H1 (cell line): ENCODE data around the gene ARHGEF12. TPM values are rescaled to one million over a fixed set of nuclear protein-coding genes. Genes with fewer than 3 reads are reported as not detected.

Experiments
- CTCF ChIA-PET: fragments of 300-600 bp; sonication (Branson Sonifier 250); formaldehyde crosslinking; loops from one replicate; lab custom pipeline; 2021; ENCODE audit not compliant: partially characterized antibody; lab: Charles Lee
- POLR2A ChIA-PET: fragments of 300-600 bp; sonication (Branson Sonifier 250); formaldehyde crosslinking; loops from one replicate; lab custom pipeline; 2021; ENCODE audit warnings: inconsistent platforms; ENCODE audit not compliant: partially characterized antibody; lab: Charles Lee
- DNase-seq, 2 experiments: peaks; one replicate each; pipeline versions ENCODE4 v3.0.0 to v3.0.0-alpha.2; 2010 to 2022; ENCODE audit warnings: low spot score in 2 of 2, low read depth in 1 of 2, mixed read lengths in 1 of 2
- FAIRE-seq: peaks from 2 replicates; lab custom pipeline; 2011; peaks lifted over from hg19 to GRCh38; lab: Jason Lieb, UNC
- H2AFZ ChIP-seq: 2 replicates; pipeline ENCODE4 v1.8.1; 2012; ENCODE audit warnings: low read length, inconsistent platforms
- H2AK5ac ChIP-seq: 2 replicates; pipeline ENCODE4 v1.6.1; 2013; ENCODE audit warnings: low read depth, low read length
- H2BK120ac ChIP-seq: replicated peaks from 2 replicates; pipeline ENCODE3; 2013; ENCODE audit warnings: low read depth, low read length, inconsistent platforms
- H2BK12ac ChIP-seq: 2 replicates; pipeline ENCODE4 v1.6.1; 2013; ENCODE audit warnings: low read depth, low read length
- H2BK15ac ChIP-seq: 2 replicates; pipeline ENCODE4 v1.6.1; 2013; ENCODE audit warnings: low read length
- H2BK20ac ChIP-seq: 2 replicates; pipeline ENCODE4 v1.6.1; 2013; ENCODE audit warnings: low read length
- H2BK5ac ChIP-seq: 2 replicates; pipeline ENCODE4 v1.6.1; 2013; ENCODE audit warnings: low read depth, low read length
- H3K14ac ChIP-seq: 2 replicates; pipeline ENCODE4 v1.6.1; 2013; ENCODE audit warnings: inconsistent platforms; ENCODE audit not compliant: insufficient read length
- H3K18ac ChIP-seq: 2 replicates; pipeline ENCODE4 v1.6.1; 2013; ENCODE audit warnings: low read length; ENCODE audit errors: extremely low read depth
- H3K23ac ChIP-seq: 2 replicates; pipeline ENCODE4 v1.6.1; 2013; ENCODE audit warnings: inconsistent platforms; ENCODE audit not compliant: insufficient read length
- H3K23me2 ChIP-seq: 2 replicates; pipeline ENCODE4 v1.6.1; 2013; ENCODE audit warnings: low read depth, low read length
- H3K27ac ChIP-seq: 2 replicates; pipeline ENCODE4 v1.6.1; 2011; ENCODE audit warnings: low read depth, low read length, inconsistent platforms
- H3K27me3 ChIP-seq, 4 experiments: replicated peaks in 1 of 4; 1 replicate in 1 of 4; 2 replicates in 3 of 4; pipeline versions ENCODE4 v1.6.1 to v1.8.1; 2011 to 2013; ENCODE audit warnings: low read length in 3 of 4, mild to moderate bottlenecking in 3 of 4, inconsistent platforms in 2 of 4, mixed read lengths in 2 of 4, moderate library complexity in 1 of 4; ENCODE audit not compliant: control insufficient read depth in 3 of 4, insufficient read depth in 3 of 4; ENCODE audit errors: extremely low read depth in 1 of 4
- H3K36me3 ChIP-seq, 4 experiments: 2 replicates each; pipeline versions ENCODE4 v1.6.1 to v1.8.1; 2011 to 2013; ENCODE audit warnings: mild to moderate bottlenecking in 4 of 4, low read length in 3 of 4, moderate library complexity in 2 of 4, control low read depth in 1 of 4, inconsistent platforms in 1 of 4; ENCODE audit not compliant: insufficient read depth in 4 of 4, control insufficient read depth in 2 of 4
- H3K4ac ChIP-seq: replicated peaks from 2 replicates; pipeline ENCODE3; 2013; ENCODE audit warnings: low read length, low read depth, mixed read lengths, inconsistent platforms; ENCODE audit not compliant: insufficient read length
- H3K4me1 ChIP-seq, 4 experiments: replicated peaks in 1 of 4; 1 replicate in 1 of 4; 2 replicates in 3 of 4; pipeline versions ENCODE4 v1.6.1 to v1.8.1; 2011 to 2013; ENCODE audit warnings: low read length in 3 of 4, inconsistent platforms in 2 of 4, mixed read lengths in 1 of 4; ENCODE audit not compliant: insufficient read depth in 4 of 4, control insufficient read depth in 3 of 4
- H3K4me2 ChIP-seq, 2 experiments: 2 replicates each; pipeline versions ENCODE4 v1.6.1 to v1.8.1; 2011 to 2013; ENCODE audit warnings: low read depth in 2 of 2, low read length in 2 of 2, control low read depth in 1 of 2, inconsistent platforms in 1 of 2, mild to moderate bottlenecking in 1 of 2; ENCODE audit not compliant: insufficient read depth in 1 of 2
- H3K4me3 ChIP-seq, 4 experiments: fragments of 200-600, 300-600 bp in 1 of 4; sonication (generic), shearing (Covaris generic), sonication (Bioruptor Twin) in 1 of 4; 2 replicates each; pipeline versions ENCODE4 v1.5.1 to v1.8.1; 2011 to 2016; ENCODE audit warnings: low read length in 4 of 4, low read depth in 3 of 4, control low read depth in 2 of 4, inconsistent platforms in 2 of 4, mild to moderate bottlenecking in 2 of 4, mixed read lengths in 1 of 4, moderate library complexity in 1 of 4; ENCODE audit not compliant: insufficient read depth in 2 of 4; ENCODE audit errors: extremely low read depth in 1 of 4
- H3K56ac ChIP-seq: replicated peaks from 2 replicates; pipeline ENCODE3; 2013; ENCODE audit warnings: low read depth, mild to moderate bottlenecking, mixed read lengths, low read length, inconsistent platforms; ENCODE audit not compliant: insufficient read length
- H3K79me1 ChIP-seq: 2 replicates; pipeline ENCODE4 v1.6.1; 2013; ENCODE audit warnings: low read depth, low read length, control low read depth
- H3K79me2 ChIP-seq, 2 experiments: 2 replicates each; pipeline versions ENCODE4 v1.6.1 to v1.8.1; 2012 to 2013; ENCODE audit warnings: low read length in 2 of 2, mild to moderate bottlenecking in 2 of 2, inconsistent platforms in 1 of 2; ENCODE audit not compliant: insufficient read depth in 2 of 2, control insufficient read depth in 1 of 2
- H3K9ac ChIP-seq, 4 experiments: replicated peaks in 1 of 4; 1 replicate in 1 of 4; 2 replicates in 3 of 4; pipeline versions ENCODE4 v1.6.1 to v1.8.1; 2011 to 2013; ENCODE audit warnings: low read depth in 3 of 4, low read length in 3 of 4, control low read depth in 2 of 4, mild to moderate bottlenecking in 2 of 4, moderate library complexity in 2 of 4, inconsistent platforms in 1 of 4; ENCODE audit errors: extremely low read depth in 1 of 4
- H3K9me3 ChIP-seq, 2 experiments: 2 replicates each; pipeline versions ENCODE4 v1.6.1 to v1.8.1; 2012 to 2013; ENCODE audit warnings: mild to moderate bottlenecking in 2 of 2, moderate library complexity in 2 of 2, control low read depth in 1 of 2, inconsistent platforms in 1 of 2, low read depth in 1 of 2, low read length in 1 of 2, mixed read lengths in 1 of 2; ENCODE audit not compliant: insufficient read depth in 2 of 2
- H4K20me1 ChIP-seq, 2 experiments: replicated peaks in 1 of 2; 2 replicates each; pipeline versions ENCODE3 to v1.8.1; 2011 to 2013; ENCODE audit warnings: inconsistent platforms in 2 of 2, low read length in 2 of 2, mild to moderate bottlenecking in 1 of 2; ENCODE audit not compliant: insufficient read depth in 2 of 2, control insufficient read depth in 1 of 2
- H4K5ac ChIP-seq: 2 replicates; pipeline ENCODE4 v1.6.1; 2013; ENCODE audit warnings: low read length, low read depth, mixed read lengths, inconsistent platforms; ENCODE audit not compliant: insufficient read length
- H4K8ac ChIP-seq: 2 replicates; pipeline ENCODE4 v1.8.0; 2013; ENCODE audit warnings: mild to moderate bottlenecking, moderate library complexity, low read length, inconsistent platforms; ENCODE audit not compliant: insufficient read depth; ENCODE audit errors: extremely low read depth
- H4K91ac ChIP-seq: replicated peaks from 2 replicates; pipeline ENCODE3; 2013; ENCODE audit warnings: low read length, mixed read lengths, inconsistent platforms; ENCODE audit not compliant: insufficient read length
- BCL11A ChIP-seq, 2 experiments: IDR thresholded peaks; one replicate each; pipeline ENCODE4 v1.6.1; 2011; ENCODE audit warnings: low read depth in 2 of 2, low read length in 2 of 2, mild to moderate bottlenecking in 2 of 2
- EP300 ChIP-seq, 2 experiments: IDR thresholded peaks; 1 replicate in 1 of 2; 2 replicates in 1 of 2; pipeline ENCODE4 v1.6.1; 2011 to 2012; ENCODE audit warnings: low read depth in 2 of 2, low read length in 2 of 2, mild to moderate bottlenecking in 2 of 2, borderline replicate concordance in 1 of 2, inconsistent platforms in 1 of 2, moderate library complexity in 1 of 2
- GTF2F1 ChIP-seq: IDR thresholded peaks from 2 replicates; pipeline ENCODE4 v1.6.1; 2012; ENCODE audit warnings: low read depth, low read length, improper control_type of control experiment, borderline replicate concordance
- MAFK ChIP-seq: IDR thresholded peaks from 2 replicates; pipeline ENCODE4 v1.6.1; 2012; ENCODE audit warnings: low read depth, mild to moderate bottlenecking, improper control_type of control experiment, low read length
- PHF8 ChIP-seq: fragments of 200-600 bp; sonication (generic); conservative IDR thresholded peaks from 2 replicates; pipeline ENCODE4 v1.7.1; 2012; ENCODE audit warnings: low read depth, mild to moderate bottlenecking, inconsistent platforms, low read length, moderate library complexity
- SAP30 ChIP-seq: fragments of 300-600 bp; sonication (generic); IDR thresholded peaks from 2 replicates; pipeline ENCODE4 v1.7.1; 2012; ENCODE audit warnings: low read length, moderate library complexity, mild to moderate bottlenecking, inconsistent platforms; ENCODE audit not compliant: insufficient read depth, insufficient replicate concordance
- SIN3A ChIP-seq, 2 experiments: IDR thresholded peaks in 1 of 2; conservative IDR thresholded peaks in 1 of 2; 2 replicates each; pipeline ENCODE4 v1.6.1; 2011 to 2012; ENCODE audit warnings: low read length in 2 of 2, improper control_type of control experiment in 1 of 2, low read depth in 1 of 2, mild to moderate bottlenecking in 1 of 2
- SIRT6 ChIP-seq: IDR thresholded peaks from one replicate; pipeline ENCODE4 v1.7.1; 2012; ENCODE audit warnings: low read length, inconsistent platforms
- SRF ChIP-seq: IDR thresholded peaks from 2 replicates; pipeline ENCODE4 v1.6.1; 2011; ENCODE audit warnings: mild to moderate bottlenecking, low read depth, low read length, moderate library complexity
- TCF12 ChIP-seq: IDR thresholded peaks from 2 replicates; pipeline ENCODE4 v1.6.1; 2011; ENCODE audit warnings: low read depth, mild to moderate bottlenecking, low read length
- WGBS, 2 experiments: shearing (Covaris generic) in 1 of 2; methylation state at CpG; one replicate each; pipeline versions ENCODE4 v1.1.6 to v1.1.7; 2013 to 2015; ENCODE audit warnings: low lambda C conversion rate in 2 of 2, mixed read lengths in 2 of 2, inconsistent platforms in 1 of 2, low coverage in 1 of 2, missing lambda C conversion rate in 1 of 2; ENCODE audit not compliant: insufficient replicate concordance in 2 of 2, insufficient coverage in 1 of 2, insufficient read length in 1 of 2; ENCODE audit errors: extremely low coverage in 1 of 2, missing lambda C conversion rate in 1 of 2; 5-methylcytosine and 5-hydroxymethylcytosine counted together
- polyA plus RNA-seq, 7 experiments: library from polyadenylated mRNA; depleted of rRNA in 3 of 7; stranded (reverse) in 5 of 7; unstranded in 2 of 7; fragments of >200 nt in 5 of 7; fragments of 200-250 nt in 2 of 7; gene quantifications; 1 replicate in 5 of 7; 2 replicates in 1 of 7; 4 replicates in 1 of 7; pipeline versions ENCODE4 v1.2.1 to v1.2.3, GENCODE V29; 2011 to 2013; ENCODE audit warnings: missing spikeins in 2 of 7, mixed read lengths in 2 of 7
- total RNA-seq: library from RNA; stranded (reverse); fragmentation: NEBNext Ultra II Directional; extraction: Animal tissue kit (Norgen Biotek cat#: 25700); gene quantifications from 2 replicates; pipeline ENCODE4 v1.2.1, GENCODE V29; 2021
- TF ChIP-seq, protein P1 (sequence below), 3 experiments: IDR thresholded peaks; 1 replicate in 2 of 3; 2 replicates in 1 of 3; pipeline versions ENCODE4 v1.5.1 to v1.6.1; 2011; ENCODE audit warnings: low read length in 3 of 3, mild to moderate bottlenecking in 3 of 3, inconsistent platforms in 2 of 3, low read depth in 1 of 3, moderate library complexity in 1 of 3; ENCODE audit not compliant: insufficient read depth in 1 of 3; ENCODE audit errors: control extremely low read depth in 1 of 3

ARHGEF12 gene
- total and polyA plus RNA-seq, 2 of the 8 experiments (the other 6 are each of a cell fraction or from before 2014, with no cell fraction given), result 5.1 to 33.7 TPM

DNA sequence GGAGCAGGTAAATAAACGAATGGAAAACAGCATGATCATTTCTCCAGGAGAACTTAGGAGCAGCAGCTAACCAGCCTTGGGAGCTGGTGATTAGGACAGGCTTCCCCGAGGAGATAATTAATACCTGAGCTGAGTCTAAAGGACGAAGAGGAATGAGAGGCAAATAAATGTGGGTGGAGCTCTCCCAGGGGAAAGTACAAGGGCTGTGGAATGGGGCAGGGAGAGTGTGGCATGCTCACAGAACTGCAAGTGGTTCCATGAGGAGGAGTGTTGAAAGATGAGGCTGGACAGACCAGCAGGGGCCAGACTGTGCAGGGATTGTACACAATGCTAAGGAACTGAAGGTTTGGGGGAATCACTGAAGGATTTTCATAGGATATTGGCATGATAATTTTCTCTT is 25.3 kb upstream of the ARHGEF12 start:
- H3K9me3 ChIP-seq, result no peaks in the 10 kb centered on the region
- H3K4me2 ChIP-seq, result no peak overlapping the region
- no peak overlapping the region for H3K4ac ChIP-seq
- H4K20me1 ChIP-seq, result no peaks in the 10 kb centered on the region
- ChIA-PET POLR2A (interaction anchor here (1.1 to 1.8 kb wide), 3 partner anchors 25 to 153 kb away, joined by 3 to 5 read pairs (median 4); partner anchors contain the start of gene ARHGEF12), CTCF (interaction anchor here (10.4 to 31.5 kb wide), 2 partner anchors 10 to 69 kb away, joined by 89 to 1412 read pairs; partner anchors contain the start of gene POU2F3)
- no peak overlapping the region for H2AFZ ChIP-seq
- H3K18ac ChIP-seq, result no peak overlapping the region
- H3K56ac ChIP-seq, result no peak overlapping the region
- DNase-seq (no peak), FAIRE-seq (no peak)
- H3K23me2 ChIP-seq, result no peaks in the 10 kb centered on the region
- WGBS, 2 experiments, result 77% methylated on average over 3 of the region's 3 CpGs; no CpG with 5 or more reads in 1 of the 2 experiments
- H3K14ac ChIP-seq, result no peak overlapping the region
- H3K79me2 ChIP-seq, result no peaks in the 10 kb centered on the region
- no peaks in the 10 kb centered on the region for H3K36me3 ChIP-seq
- H3K79me1 ChIP-seq, result no peaks in the 10 kb centered on the region
- no peak overlapping the region for H2BK5ac ChIP-seq
- no peak overlapping the region for H3K9ac ChIP-seq
- no peak overlapping the region for H3K23ac ChIP-seq
- H4K91ac ChIP-seq, result no peak overlapping the region
- no peak overlapping the region for H3K4me3 ChIP-seq
- no peak overlapping the region for H2BK12ac ChIP-seq
- peaks cover 0 to 14% (median 5%) of the 10 kb centered on the region in 4 experiments; a peak in 6 of 7 replicates for H3K4me1 ChIP-seq
- H3K27me3 ChIP-seq, result peaks cover 0 to 7% (median 0%) of the 10 kb centered on the region in 4 experiments; a peak in 2 of 7 replicates
- H2BK20ac ChIP-seq, result no peak overlapping the region
- H2BK120ac ChIP-seq, result no peak overlapping the region
- H2BK15ac ChIP-seq, result no peak overlapping the region
- no peak overlapping the region for H4K5ac ChIP-seq
- no peak overlapping the region for H2AK5ac ChIP-seq
- H4K8ac ChIP-seq, result no peak overlapping the region
- no peak overlapping the region for H3K27ac ChIP-seq
- TF ChIP-seq GTF2F1, result no peak
- TF ChIP-seq EP300 (IDR thresholded peaks at IDR 0.05; ENCODE audit: borderline replicate concordance in 1 of 2, low read depth in 2 of 2, low read length in 2 of 2), result no peak
- TF ChIP-seq TCF12, result no peak
- TF ChIP-seq SIRT6, result no peak
- no peak for TF ChIP-seq MAFK
- TF ChIP-seq SIN3A (conservative IDR thresholded peaks at IDR 0.05 in 1 of 2, IDR thresholded peaks at IDR 0.05 in 1 of 2; ENCODE audit: low read depth in 1 of 2, low read length in 2 of 2), result no peak
- TF ChIP-seq, protein P1, sequence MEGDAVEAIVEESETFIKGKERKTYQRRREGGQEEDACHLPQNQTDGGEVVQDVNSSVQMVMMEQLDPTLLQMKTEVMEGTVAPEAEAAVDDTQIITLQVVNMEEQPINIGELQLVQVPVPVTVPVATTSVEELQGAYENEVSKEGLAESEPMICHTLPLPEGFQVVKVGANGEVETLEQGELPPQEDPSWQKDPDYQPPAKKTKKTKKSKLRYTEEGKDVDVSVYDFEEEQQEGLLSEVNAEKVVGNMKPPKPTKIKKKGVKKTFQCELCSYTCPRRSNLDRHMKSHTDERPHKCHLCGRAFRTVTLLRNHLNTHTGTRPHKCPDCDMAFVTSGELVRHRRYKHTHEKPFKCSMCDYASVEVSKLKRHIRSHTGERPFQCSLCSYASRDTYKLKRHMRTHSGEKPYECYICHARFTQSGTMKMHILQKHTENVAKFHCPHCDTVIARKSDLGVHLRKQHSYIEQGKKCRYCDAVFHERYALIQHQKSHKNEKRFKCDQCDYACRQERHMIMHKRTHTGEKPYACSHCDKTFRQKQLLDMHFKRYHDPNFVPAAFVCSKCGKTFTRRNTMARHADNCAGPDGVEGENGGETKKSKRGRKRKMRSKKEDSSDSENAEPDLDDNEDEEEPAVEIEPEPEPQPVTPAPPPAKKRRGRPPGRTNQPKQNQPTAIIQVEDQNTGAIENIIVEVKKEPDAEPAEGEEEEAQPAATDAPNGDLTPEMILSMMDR (IDR thresholded peaks at IDR 0.05; ENCODE audit: control extremely low read depth in 1 of 3, insufficient read depth in 1 of 3, low read depth in 1 of 3, low read length in 3 of 3), result no peak
- no peak for TF ChIP-seq PHF8
- TF ChIP-seq SAP30, result no peak
- no peak for TF ChIP-seq BCL11A (IDR thresholded peaks at IDR 0.05; ENCODE audit: low read depth in 2 of 2, low read length in 2 of 2)
- TF ChIP-seq SRF, result no peak
